MG63 (cell line): Measurements from ENCODE around the gene GNAT2. TPM values are rescaled to one million over a fixed set of nuclear protein-coding genes. Genes with fewer than 3 reads are reported as not detected.

Experiments
- DNase-seq: peaks from one replicate; pipeline ENCODE4 v3.0.0-alpha.2; 2020
- H3K27me3 ChIP-seq: fragments of 250-450 bp; sonication (Bioruptor Pico); 2 replicates; pipeline ENCODE4 v1.5.1; 2020; ENCODE audit warnings: mild to moderate bottlenecking, moderate library complexity
- H3K36me3 ChIP-seq: fragments of 250-450 bp; sonication (Bioruptor Pico); 2 replicates; pipeline ENCODE4 v1.5.1; 2020; ENCODE audit warnings: mild to moderate bottlenecking, moderate library complexity
- H3K4me3 ChIP-seq: fragments of 250-450 bp; sonication (Bioruptor Pico); 2 replicates; pipeline ENCODE4 v1.5.1; 2020; ENCODE audit warnings: mild to moderate bottlenecking, moderate library complexity
- H3K9me3 ChIP-seq: fragments of 250-450 bp; sonication (Bioruptor Pico); 2 replicates; pipeline ENCODE4 v1.5.1; 2020; ENCODE audit warnings: mild to moderate bottlenecking, moderate library complexity
- total RNA-seq: library from RNA; depleted of rRNA; stranded (reverse); fragments of >200 nt; shearing (Covaris generic); gene quantifications from 2 replicates; pipeline ENCODE4 v1.2.3, GENCODE V29; 2014; ENCODE audit warnings: low replicate concordance; rRNA removed

Gene GNAT2
- total RNA-seq, 1 experiment from 2014 or later, result 0.10 TPM

GRCh38 chr1:109559995-109560394, 59.4 kb downstream of the GNAT2 start:
- DNase-seq, result no peak
- Histone ChIP-seq H3K36me3 (peaks cover 11% of the 10 kb centered on the region), H3K9me3 (no peaks in the 10 kb centered on the region), H3K4me3 (no peak overlapping the region), H3K27me3 (no peaks in the 10 kb centered on the region)

- H3K27me3 ChIP-seq, result no peaks in the 10 kb centered on the region
- H3K4me3 ChIP-seq, result no peak overlapping the region
- peaks cover 26% of the 10 kb centered on the region for H3K36me3 ChIP-seq
- H3K9me3 ChIP-seq, result no peaks in the 10 kb centered on the region
- DNase-seq, result no peak
Measured at GRCh38 chr1:109557520-109557919, 61.9 kb downstream of the GNAT2 start.

GRCh38 chr1:109556563-109556962, 62.9 kb downstream of the GNAT2 start:
- no peak for DNase-seq
- H3K4me3 ChIP-seq, result no peak overlapping the region
- H3K36me3 ChIP-seq, result peaks cover 29% of the 10 kb centered on the region
- H3K27me3 ChIP-seq, result no peaks in the 10 kb centered on the region
- H3K9me3 ChIP-seq, result no peaks in the 10 kb centered on the region

Other genes with a start within 250 kb of the GNAT2 start
- gene SORT1, start 221.7 kb downstream of the GNAT2 start, total RNA-seq, result 0.07 and 0.46 TPM in 2 replicates
- 304 and 1,327 TPM in 2 replicates for gene PSMA5, start 193.2 kb downstream of the GNAT2 start, total RNA-seq
- gene SYPL2, start 153.1 kb downstream of the GNAT2 start, total RNA-seq, result 0.46 TPM in 1 of 2 replicates, not detected in the other
- gene ATXN7L2, start 135.7 kb downstream of the GNAT2 start, total RNA-seq, result 3.9 and 10.4 TPM in 2 replicates
- 2.2 and 6.7 TPM in 2 replicates for gene CYB561D1, start 125.5 kb downstream of the GNAT2 start, total RNA-seq
- gene AMIGO1, start 109.9 kb downstream of the GNAT2 start, total RNA-seq, result 0.20 and 1.3 TPM in 2 replicates
- not detected in 2 replicates for gene GPR61, start 79.7 kb downstream of the GNAT2 start, total RNA-seq
- 17.0 and 20.1 TPM in 2 replicates for gene GNAI3, start 71.0 kb downstream of the GNAT2 start, total RNA-seq
- 119 and 172 TPM in 2 replicates for gene AMPD2, start 221 bp upstream of the GNAT2 start, total RNA-seq
- gene GSTM4, start 36.5 kb upstream of the GNAT2 start, total RNA-seq, result 27.9 and 33.5 TPM in 2 replicates
- 20.0 and 22.2 TPM in 2 replicates for gene GSTM2, start 48.4 kb upstream of the GNAT2 start, total RNA-seq
- gene GSTM1, start 68.2 kb upstream of the GNAT2 start, total RNA-seq, result 67.7 and 86.1 TPM in 2 replicates
- not detected in 2 replicates for gene GSTM5, start 92.6 kb upstream of the GNAT2 start, total RNA-seq
- 47.2 and 80.3 TPM in 2 replicates for gene GSTM3, start 121.4 kb upstream of the GNAT2 start, total RNA-seq
- gene EPS8L3, start 144.3 kb upstream of the GNAT2 start, total RNA-seq, result not detected in 2 replicates